NCI-H748 (cell line): ENCODE results near the gene HNRNPH3.

Experiments used
- DNase-seq: peaks from one replicate; lab custom pipeline; 2025; ENCODE audit not compliant: unreplicated experiment; lab: John Stamatoyannopoulos, UW

Gene HNRNPH3

GRCh38 chr10:68330852-68331454, 911 bp upstream of the HNRNPH3 start:
- peak; percentile 56 for DNase-seq

DNA sequence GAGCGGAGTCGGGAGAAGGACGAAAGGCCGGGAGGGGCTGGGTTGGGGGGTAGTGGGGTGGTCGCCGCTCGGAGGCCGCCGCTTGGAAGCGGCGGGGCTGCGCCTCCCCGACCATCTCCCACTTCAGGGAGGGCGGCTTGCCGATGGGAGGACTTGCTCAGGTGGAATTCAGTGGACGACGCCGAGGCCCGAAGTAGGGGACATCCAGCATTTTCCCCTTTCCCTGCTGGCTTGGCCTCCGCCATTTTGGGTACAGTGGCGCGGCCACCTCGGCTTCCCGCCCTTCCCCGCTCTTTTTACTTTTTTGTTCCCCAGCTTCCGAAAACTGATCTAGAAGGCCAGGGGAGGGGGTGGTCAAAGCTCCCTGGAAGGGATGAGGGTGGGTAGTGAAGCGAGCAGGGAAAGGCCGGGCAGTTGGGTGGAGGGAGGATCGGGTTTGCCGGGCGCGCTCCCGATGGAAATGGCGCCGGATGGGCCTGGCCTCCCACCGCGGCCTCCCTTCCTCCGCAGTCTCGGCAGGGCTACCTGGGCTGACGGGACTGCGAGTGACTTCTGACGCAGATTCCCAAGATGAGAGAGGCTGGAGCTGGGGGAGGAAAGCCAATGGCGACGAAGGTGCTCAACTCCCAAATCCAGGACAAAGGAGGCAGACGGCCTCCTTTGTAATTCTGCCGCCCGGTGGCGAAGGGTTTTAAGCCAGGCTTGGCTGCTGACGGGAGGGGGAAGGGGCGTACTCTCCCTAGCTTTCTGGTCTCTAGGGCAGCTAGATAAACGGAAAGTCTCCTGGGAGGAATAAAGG, 594 bp downstream of the HNRNPH3 start, which contains the start of gene PBLD:
PBLD (minus strand) TSS at position 670 of the 799 bp plus-strand sequence. CDS start 26,084 bp downstream, outside the sequence.
- peak; percentile 83 for DNase-seq

- no peak for DNase-seq
These were observed 1.2 kb downstream of the HNRNPH3 start for GRCh38 chr10:68333058-68333395.

GRCh38 chr10:68333440-68334431, 1.9 kb downstream of the HNRNPH3 start:
- DNase-seq = no peak

DNA sequence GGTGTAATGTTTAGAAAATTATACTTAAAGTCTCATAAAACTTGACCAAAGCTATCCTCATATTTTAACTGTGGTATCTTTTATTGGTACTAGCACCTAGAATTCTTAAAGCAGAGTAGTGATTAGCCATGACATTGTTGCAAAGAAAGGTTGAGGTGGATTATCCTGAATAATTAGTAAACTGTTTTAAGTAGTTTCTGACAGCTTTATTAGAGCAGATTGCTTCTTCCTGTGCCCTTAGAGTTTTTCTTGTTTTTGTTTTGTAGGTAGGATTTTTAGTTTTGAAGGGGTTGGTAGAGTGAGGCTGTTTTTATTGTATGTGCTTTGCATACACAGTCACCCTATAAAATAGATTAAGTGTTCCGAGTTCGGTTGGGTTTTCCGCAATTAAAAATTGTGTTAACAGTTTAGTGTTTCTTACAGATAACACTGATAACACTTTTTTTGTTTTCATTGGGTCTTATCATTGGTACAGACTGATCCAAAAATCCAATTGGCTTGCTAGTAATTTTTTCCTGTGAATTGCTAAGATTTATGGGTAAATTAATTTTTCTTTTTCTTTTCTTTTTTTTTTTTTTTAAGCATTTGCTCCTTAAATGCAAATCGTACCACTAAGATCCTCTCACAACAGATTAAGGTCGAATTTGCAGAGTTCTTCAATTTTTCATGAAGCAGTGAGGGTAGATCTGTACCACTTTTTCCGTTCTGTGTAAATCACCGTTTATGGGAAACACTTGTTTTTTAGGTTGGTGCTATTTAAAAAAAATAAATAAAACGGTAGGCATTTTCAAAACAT, 3.0 kb downstream of the HNRNPH3 start:
- DNase-seq = no peak

GRCh38 chr10:68336754-68337351, 5.0 kb downstream of the HNRNPH3 start:
- DNase-seq = no peak

- DNase-seq = no peak
These were observed 8.7 kb downstream of the HNRNPH3 start for GRCh38 chr10:68340358-68341080.

GRCh38 chr10:68342909-68343516, 11.1 kb downstream of the HNRNPH3 start:
- no peak for DNase-seq

DNA sequence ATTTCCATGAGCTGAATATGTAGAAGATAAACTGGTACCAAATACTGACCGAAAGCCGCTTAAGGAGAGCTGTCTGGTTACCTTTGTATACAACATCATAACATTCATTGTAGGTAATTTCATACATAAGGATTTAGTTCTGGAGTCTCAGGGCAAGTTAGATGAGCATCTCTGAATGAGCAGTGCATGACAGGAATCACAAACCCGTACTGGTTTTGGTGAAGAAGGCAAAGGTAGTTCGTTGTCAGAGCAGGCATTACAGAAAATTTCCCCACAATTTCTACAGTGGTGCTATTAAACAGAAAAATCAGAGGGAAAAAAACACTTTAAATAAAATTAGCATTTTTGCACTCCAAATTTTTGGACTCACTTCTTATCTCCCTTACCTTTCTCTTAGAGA, 13.8 kb downstream of the HNRNPH3 start:
- no peak for DNase-seq

- DNase-seq = no peak
These were observed 14.9 kb downstream of the HNRNPH3 start for GRCh38 chr10:68346774-68347173.

DNA sequence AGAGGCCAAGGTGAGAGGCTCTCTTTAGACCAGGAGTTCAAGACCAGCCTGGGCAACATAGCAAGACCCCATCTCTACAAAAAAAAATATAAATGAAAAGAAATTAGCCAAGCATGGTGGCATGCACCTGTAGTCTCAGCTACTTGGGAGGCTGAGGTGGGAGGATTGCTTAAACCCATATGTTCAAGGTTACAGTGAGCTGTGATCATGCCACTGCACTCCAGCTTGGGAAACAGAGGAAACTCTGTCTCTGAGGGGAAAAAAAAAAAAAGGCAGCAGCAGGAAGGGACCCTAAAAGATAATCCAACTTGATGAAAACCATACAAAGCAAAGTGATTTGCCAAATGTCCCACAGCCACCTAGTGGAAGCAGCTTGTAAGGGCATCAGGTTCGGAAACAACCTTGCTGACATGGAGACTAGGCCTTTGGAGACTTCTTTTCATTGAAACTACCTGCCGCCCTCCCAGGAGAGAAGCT, 16.4 kb downstream of the HNRNPH3 start:
- peak; percentile 49 for DNase-seq

GRCh38 chr10:68353537-68353936, 21.7 kb downstream of the HNRNPH3 start:
- DNase-seq = no peak

DNA sequence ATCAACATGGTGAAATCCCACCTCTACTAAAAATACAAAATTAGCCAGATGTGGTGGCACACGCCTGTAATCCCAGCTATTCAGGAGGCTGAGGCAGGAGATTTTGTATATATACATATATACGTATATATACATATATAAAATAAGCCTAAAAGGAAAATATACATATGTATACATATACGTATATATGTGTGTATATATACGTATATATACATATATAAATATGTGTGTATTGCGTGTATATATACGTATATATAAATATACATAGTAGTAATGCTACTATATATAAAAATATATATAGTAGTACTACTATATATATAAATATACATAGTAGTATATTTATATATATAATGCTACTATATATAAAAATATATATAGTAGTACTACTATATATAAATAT, 27.3 kb downstream of the HNRNPH3 start:
- DNase-seq = no peak

- DNase-seq = no peak
These were observed 30.7 kb downstream of the HNRNPH3 start for GRCh38 chr10:68362590-68362989.

GRCh38 chr10:68364101-68364886, 32.4 kb downstream of the HNRNPH3 start:
- no peak for DNase-seq

- DNase-seq = no peak
These were observed 33.7 kb downstream of the HNRNPH3 start for GRCh38 chr10:68365611-68366010.

GRCh38 chr10:68366600-68366999, 34.7 kb downstream of the HNRNPH3 start:
- no peak for DNase-seq

GRCh38 chr10:68367121-68367520, 35.3 kb downstream of the HNRNPH3 start:
- no peak for DNase-seq
